DOHH2 (cell line): Measurements from ENCODE around the gene PROM2.
"Not testable (repeated sequence)": the region's sequence is repeated elsewhere in the genome, so short reads cannot be mapped to it uniquely, and the experiment has no call there.

Experiments used
- H3F3A ChIP-seq: fragments of 200-600 bp; sonication (generic), shearing (Covaris generic); 2 replicates; pipeline ENCODE4 v1.6.0; 2016; ENCODE audit warnings: antibody characterized with exemption, mild to moderate bottlenecking; ENCODE audit not compliant: control insufficient read depth, insufficient read depth
- H3K27ac ChIP-seq: fragments of 200-600 bp; sonication (generic); 2 replicates; pipeline ENCODE4 v1.5.1; 2014; ENCODE audit warnings: low read depth, mild to moderate bottlenecking, low read length, moderate library complexity
- H3K27me3 ChIP-seq: fragments of 200-600 bp; sonication (generic); 2 replicates; pipeline ENCODE4 v1.6.1; 2014; ENCODE audit warnings: mild to moderate bottlenecking, low read length, mixed read lengths; ENCODE audit not compliant: control insufficient read depth
- H3K36me3 ChIP-seq: fragments of 200-600 bp; sonication (generic); 2 replicates; pipeline ENCODE4 v1.6.1; 2014; ENCODE audit warnings: mild to moderate bottlenecking, low read length, moderate library complexity, mixed read lengths; ENCODE audit not compliant: control insufficient read depth
- H3K4me1 ChIP-seq: fragments of 200-600 bp; sonication (generic); 2 replicates; pipeline ENCODE4 v1.6.1; 2014; ENCODE audit warnings: mild to moderate bottlenecking, low read length, mixed read lengths; ENCODE audit not compliant: control insufficient read depth
- H3K4me2 ChIP-seq: fragments of 200-600 bp; sonication (generic); 2 replicates; pipeline ENCODE4 v1.6.0; 2014; ENCODE audit warnings: mild to moderate bottlenecking, low read length, moderate library complexity
- H3K4me3 ChIP-seq: fragments of 200-600 bp; sonication (generic); 2 replicates; pipeline ENCODE4 v1.5.1; 2014; ENCODE audit warnings: mild to moderate bottlenecking, low read length, mixed read lengths
- H3K79me2 ChIP-seq: fragments of 200-600 bp; sonication (generic); 2 replicates; pipeline ENCODE4 v1.6.1; 2014; ENCODE audit warnings: mild to moderate bottlenecking, low read length, mixed read lengths; ENCODE audit not compliant: control insufficient read depth
- H3K9me2 ChIP-seq: fragments of 200-600 bp; sonication (generic); replicated peaks from 2 replicates; pipeline ENCODE4 v1.6.1; 2014; ENCODE audit warnings: mild to moderate bottlenecking, low read length, mixed read lengths; ENCODE audit not compliant: control insufficient read depth
- H3K9me3 ChIP-seq: fragments of 200-600 bp; sonication (generic); 2 replicates; pipeline ENCODE4 v1.6.1; 2014; ENCODE audit warnings: antibody characterized with exemption, low read length, mixed read lengths; ENCODE audit not compliant: control insufficient read depth, insufficient read depth
- H4K20me1 ChIP-seq: fragments of 200-600 bp; sonication (generic); 2 replicates; pipeline ENCODE4 v1.6.0; 2014; ENCODE audit warnings: low read depth, mild to moderate bottlenecking, antibody characterized with exemption, low read length, moderate library complexity; ENCODE audit not compliant: control insufficient read depth, insufficient read depth
- EZH2phosphoT487 ChIP-seq: fragments of 200-600 bp; sonication (generic); IDR thresholded peaks from 2 replicates; pipeline ENCODE4 v1.6.1; 2017; ENCODE audit warnings: borderline replicate concordance, mild to moderate bottlenecking, antibody characterized with exemption, low read length, moderate library complexity, mixed read lengths
- TF ChIP-seq, protein P1 (sequence below): fragments of 200-600 bp; sonication (generic); IDR thresholded peaks from one replicate; pipeline ENCODE4 v1.5.1; 2014; ENCODE audit warnings: antibody characterized with exemption, mild to moderate bottlenecking, low read depth, low read length; ENCODE audit not compliant: poor library complexity, severe bottlenecking

Gene PROM2

DNA sequence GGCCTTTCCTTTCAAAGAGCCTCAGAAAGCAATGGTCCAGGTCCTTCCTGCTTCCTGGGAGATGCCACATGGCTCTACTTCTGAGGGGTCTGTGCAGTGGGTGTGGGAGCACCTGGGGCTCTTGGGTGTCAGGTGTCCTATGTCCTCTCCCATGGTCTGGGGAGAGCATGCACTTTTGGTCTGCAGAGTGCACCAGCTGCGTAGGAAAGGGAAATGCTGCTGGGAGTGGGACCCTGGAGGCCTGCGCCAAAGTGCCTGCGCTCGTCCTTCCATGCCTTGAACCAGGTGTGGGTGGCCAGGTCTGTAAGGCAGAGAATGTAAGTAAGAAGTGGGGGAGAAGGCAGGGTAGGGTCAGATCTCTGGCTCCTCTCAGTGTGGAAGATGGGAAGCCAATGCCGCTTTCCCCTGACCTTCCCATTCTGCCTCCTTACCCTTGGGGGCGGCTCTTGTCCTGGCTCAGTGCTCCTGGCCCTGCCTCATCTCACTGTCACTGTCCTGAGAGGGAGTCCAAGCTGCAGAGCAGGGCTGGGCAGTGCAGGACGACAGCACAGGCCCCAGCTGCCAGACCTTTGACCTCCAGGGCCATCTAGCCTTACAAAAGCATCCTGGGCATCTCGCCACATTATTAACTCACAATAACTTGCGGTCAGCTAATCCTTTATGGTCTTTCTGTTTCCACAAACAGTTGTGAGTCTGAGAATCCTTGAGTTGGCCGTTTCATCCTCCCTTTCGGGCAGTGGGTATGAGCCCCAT, 6.6 kb upstream of the PROM2 start:
- H4K20me1 ChIP-seq, result no peaks in the 10 kb centered on the region
- no peak overlapping the region for H3K27ac ChIP-seq
- H3K4me1 ChIP-seq, result no peaks in the 10 kb centered on the region
- no peaks in the 10 kb centered on the region for H3K79me2 ChIP-seq
- no peaks in the 10 kb centered on the region for H3K9me2 ChIP-seq
- H3K4me3 ChIP-seq, result no peak overlapping the region
- TF ChIP-seq, protein P1, sequence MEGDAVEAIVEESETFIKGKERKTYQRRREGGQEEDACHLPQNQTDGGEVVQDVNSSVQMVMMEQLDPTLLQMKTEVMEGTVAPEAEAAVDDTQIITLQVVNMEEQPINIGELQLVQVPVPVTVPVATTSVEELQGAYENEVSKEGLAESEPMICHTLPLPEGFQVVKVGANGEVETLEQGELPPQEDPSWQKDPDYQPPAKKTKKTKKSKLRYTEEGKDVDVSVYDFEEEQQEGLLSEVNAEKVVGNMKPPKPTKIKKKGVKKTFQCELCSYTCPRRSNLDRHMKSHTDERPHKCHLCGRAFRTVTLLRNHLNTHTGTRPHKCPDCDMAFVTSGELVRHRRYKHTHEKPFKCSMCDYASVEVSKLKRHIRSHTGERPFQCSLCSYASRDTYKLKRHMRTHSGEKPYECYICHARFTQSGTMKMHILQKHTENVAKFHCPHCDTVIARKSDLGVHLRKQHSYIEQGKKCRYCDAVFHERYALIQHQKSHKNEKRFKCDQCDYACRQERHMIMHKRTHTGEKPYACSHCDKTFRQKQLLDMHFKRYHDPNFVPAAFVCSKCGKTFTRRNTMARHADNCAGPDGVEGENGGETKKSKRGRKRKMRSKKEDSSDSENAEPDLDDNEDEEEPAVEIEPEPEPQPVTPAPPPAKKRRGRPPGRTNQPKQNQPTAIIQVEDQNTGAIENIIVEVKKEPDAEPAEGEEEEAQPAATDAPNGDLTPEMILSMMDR, result no peak
- no peak for TF ChIP-seq EZH2phosphoT487
- no peak overlapping the region for H3K4me2 ChIP-seq
- H3K9me3 ChIP-seq, result no peaks in the 10 kb centered on the region
- no peaks in the 10 kb centered on the region for H3K36me3 ChIP-seq
- no peaks in the 10 kb centered on the region for H3F3A ChIP-seq
- no peaks in the 10 kb centered on the region for H3K27me3 ChIP-seq

DNA sequence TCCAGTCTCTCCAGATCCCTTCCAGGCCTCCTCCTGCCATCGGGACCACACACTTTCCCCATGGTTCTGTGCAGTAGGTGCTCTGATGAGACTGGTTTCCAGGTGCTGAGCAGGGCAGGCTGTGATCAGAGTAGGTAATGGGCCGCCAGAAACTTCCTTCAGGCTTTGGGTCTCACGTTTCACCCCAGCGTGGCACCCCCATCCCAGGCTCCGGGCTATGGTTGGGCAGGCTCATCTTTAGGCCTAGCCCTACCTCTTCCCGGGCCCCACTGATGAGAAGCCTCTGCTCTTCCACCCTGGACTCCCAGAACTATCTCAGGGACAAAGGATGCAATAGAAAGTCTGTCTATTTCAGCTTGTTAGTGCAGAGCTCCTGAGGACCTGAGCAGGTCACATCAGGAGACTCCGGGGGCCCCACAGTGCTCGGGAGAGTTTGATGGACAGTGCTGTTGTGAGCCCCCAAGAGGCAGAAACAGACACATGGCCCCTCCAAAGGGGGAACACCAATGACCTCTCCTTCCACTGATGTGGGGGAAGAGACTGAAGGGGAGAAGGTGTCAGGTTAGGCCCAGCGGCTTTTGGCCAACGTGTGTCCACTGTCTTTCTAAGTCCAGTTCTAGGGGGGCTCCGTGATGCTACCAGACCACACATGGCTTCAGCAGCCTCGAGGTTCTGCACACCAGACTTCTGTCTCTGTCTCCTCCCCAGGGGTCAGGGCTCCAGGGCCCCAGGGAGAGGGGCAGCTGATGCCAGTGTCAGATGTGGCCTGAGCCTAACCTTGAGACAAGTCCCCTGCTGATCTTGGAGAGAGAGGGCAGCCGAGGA, 5.8 kb upstream of the PROM2 start:
- H3K4me3 ChIP-seq, result no peak overlapping the region
- no peaks in the 10 kb centered on the region for H3K79me2 ChIP-seq
- no peaks in the 10 kb centered on the region for H3F3A ChIP-seq
- H3K9me2 ChIP-seq, result no peaks in the 10 kb centered on the region
- no peaks in the 10 kb centered on the region for H4K20me1 ChIP-seq
- no peaks in the 10 kb centered on the region for H3K9me3 ChIP-seq
- no peaks in the 10 kb centered on the region for H3K4me1 ChIP-seq
- no peaks in the 10 kb centered on the region for H3K36me3 ChIP-seq
- TF ChIP-seq, protein P1, result no peak
- no peaks in the 10 kb centered on the region for H3K27me3 ChIP-seq
- no peak overlapping the region for H3K27ac ChIP-seq
- H3K4me2 ChIP-seq, result no peak overlapping the region

GRCh38 chr2:95269036-95269680, 5.1 kb upstream of the PROM2 start:
- H3K79me2 ChIP-seq, result no peaks in the 10 kb centered on the region
- H3K9me2 ChIP-seq, result no peaks in the 10 kb centered on the region
- no peaks in the 10 kb centered on the region for H3K36me3 ChIP-seq
- H3K27me3 ChIP-seq, result no peaks in the 10 kb centered on the region
- no peak overlapping the region for H3K27ac ChIP-seq
- no peaks in the 10 kb centered on the region for H4K20me1 ChIP-seq
- H3K9me3 ChIP-seq, result no peaks in the 10 kb centered on the region
- no peak for TF ChIP-seq EZH2phosphoT487
- TF ChIP-seq, protein P1, result no peak
- H3K4me3 ChIP-seq, result no peak overlapping the region
- H3K4me1 ChIP-seq, result no peaks in the 10 kb centered on the region
- no peaks in the 10 kb centered on the region for H3F3A ChIP-seq
- H3K4me2 ChIP-seq, result no peak overlapping the region

DNA sequence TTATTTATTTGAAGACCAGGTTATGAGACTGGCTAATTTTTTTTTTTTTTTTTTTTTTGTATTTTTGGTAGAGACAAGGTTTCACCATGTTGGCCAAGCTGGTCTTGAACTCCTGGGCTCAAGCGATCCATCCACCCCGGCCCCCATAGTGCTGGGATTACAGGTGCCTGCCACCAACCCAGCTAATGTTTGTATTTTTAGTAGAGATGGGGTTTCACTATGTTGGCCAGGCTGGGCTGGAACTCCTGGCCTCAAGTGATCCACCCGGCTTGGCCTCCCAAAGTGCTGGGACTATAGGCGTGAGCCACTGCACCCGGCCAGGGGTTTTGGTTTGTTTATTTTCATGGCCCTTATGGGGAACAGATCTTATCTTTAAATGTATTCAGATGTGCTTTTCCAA, 4.5 kb upstream of the PROM2 start:
- not testable (repeated sequence) for H3K9me2 ChIP-seq, H3F3A ChIP-seq, H3K4me2 ChIP-seq, H3K27ac ChIP-seq, H4K20me1 ChIP-seq, H3K79me2 ChIP-seq, H3K4me3 ChIP-seq, H3K36me3 ChIP-seq, H3K4me1 ChIP-seq, H3K27me3 ChIP-seq, H3K9me3 ChIP-seq
